ENCODE measurements around the gene HIBCH. TPM values are rescaled to one million over a fixed set of nuclear protein-coding genes. Genes with fewer than 3 reads are reported as not detected.

The HIBCH gene
- total and polyA plus RNA-seq, 2 of the 4 experiments (the other 2 are of a cell fraction) = 8.8 to 11.9 TPM

DNA sequence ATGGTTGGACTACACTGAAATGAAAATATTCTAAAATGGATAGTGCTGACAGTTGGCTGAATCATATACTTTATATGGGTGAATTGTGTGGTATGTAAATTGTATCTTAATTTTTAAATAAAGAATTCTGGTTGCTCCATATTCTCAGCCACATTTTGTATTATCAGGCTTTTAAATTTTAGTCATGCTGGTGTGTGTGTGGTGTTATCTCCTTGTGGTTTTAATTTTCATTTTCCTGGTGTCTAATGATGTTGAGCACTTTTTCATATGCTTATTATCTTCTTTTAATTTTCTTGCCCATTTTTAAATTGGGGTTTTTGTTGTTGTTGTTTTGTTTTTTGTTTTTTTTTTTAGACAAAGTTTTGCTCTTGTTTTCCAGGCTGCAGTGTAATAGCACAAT lies 3.8 kb upstream of the HIBCH start:
- Histone ChIP-seq H3K9me3 (ENCODE audit: control insufficient read depth, insufficient read depth, low read length) (no peaks in the 10 kb centered on the region), H3K14ac (replicated peaks; ENCODE audit: low read depth, low read length) (no peak overlapping the region), H3K23ac (ENCODE audit: low read depth, low read length) (no peak overlapping the region), H4K5ac (ENCODE audit: low read depth, low read length) (no peak overlapping the region), H3K79me1 (ENCODE audit: low read depth in 1 of 2, low read length in 2 of 2) (peaks cover 7 to 9% of the 10 kb centered on the region in 2 experiments), H3K9ac (ENCODE audit: low read depth, low read length) (no peak overlapping the region), H3K4me1 (ENCODE audit: control insufficient read depth, insufficient read depth, low read length) (peaks cover under 1% of the 10 kb centered on the region), H4K91ac (ENCODE audit: insufficient read depth, low read depth, low read length) (no peak overlapping the region), H2AK5ac (ENCODE audit: low read depth, low read length) (no peak overlapping the region), H2BK120ac (ENCODE audit: low read depth, low read length) (no peak overlapping the region), H2BK15ac (ENCODE audit: low read depth, low read length) (no peak overlapping the region), H4K20me1 (ENCODE audit: insufficient read depth, low read length) (no peaks in the 10 kb centered on the region), H3K56ac (ENCODE audit: extremely low read depth, insufficient read depth, low read length) (no peak overlapping the region), H3K36me3 (ENCODE audit: control insufficient read depth, insufficient read depth, low read length) (no peaks in the 10 kb centered on the region), H2BK5ac (ENCODE audit: low read depth, low read length, poor library complexity, severe bottlenecking) (no peak overlapping the region), H2AFZ (replicated peaks; ENCODE audit: low read length, poor library complexity) (no peak overlapping the region), H3K4me2 (ENCODE audit: low read depth, low read length) (no peak overlapping the region), H3K27ac (ENCODE audit: insufficient read depth, low read length) (no peak overlapping the region), H3K4ac (ENCODE audit: low read depth, low read length) (no peak overlapping the region), H2AK9ac (replicated peaks; ENCODE audit: low read depth, low read length, poor library complexity) (no peak overlapping the region), H3K9me1 (ENCODE audit: insufficient read depth, low read length) (no peaks in the 10 kb centered on the region), H3K27me3 (ENCODE audit: control insufficient read depth, insufficient read depth, low read length) (no peaks in the 10 kb centered on the region), H4K8ac (ENCODE audit: low read depth in 2 of 2, low read length in 2 of 2) (no peak overlapping the region), H3K4me3 (ENCODE audit: insufficient read depth, low read depth, low read length) (no peak overlapping the region), H3K18ac (ENCODE audit: low read depth, low read length) (no peak overlapping the region), H2BK20ac (ENCODE audit: low read depth, low read length) (no peak overlapping the region)
- ChIA-PET CTCF (no interaction called here), POLR2A (ENCODE audit: unreplicated experiment) (interaction anchor here (0.6 kb wide), 1 partner anchor 376 kb away, joined by 3 read pairs; no protein-coding TSS in a partner anchor)
- in situ Hi-C loops (cut with MboI; ENCODE audit: low sequenced_read_pairs) (no loop called here), intact Hi-C loops (cut with micrococcal nuclease) (no loop called here), dilution Hi-C loops (cut with HindIII; ENCODE audit: low sequenced_read_pairs, unreplicated experiment) (no loop called here)
- no peak for TF ChIP-seq NFE2L2 (IDR thresholded peaks at IDR 0.05; ENCODE audit: low read depth, low read length)
- no peak for TF ChIP-seq RFX5 (IDR thresholded peaks at IDR 0.05; ENCODE audit: low read depth, low read length)
- TF ChIP-seq MAZ (IDR thresholded peaks at IDR 0.05; ENCODE audit: borderline replicate concordance, low read depth, low read length) = no peak
- no peak for TF ChIP-seq CTCF (conservative IDR thresholded peaks at IDR 0.05; ENCODE audit: low read depth, low read length)
- TF ChIP-seq, protein P1, sequence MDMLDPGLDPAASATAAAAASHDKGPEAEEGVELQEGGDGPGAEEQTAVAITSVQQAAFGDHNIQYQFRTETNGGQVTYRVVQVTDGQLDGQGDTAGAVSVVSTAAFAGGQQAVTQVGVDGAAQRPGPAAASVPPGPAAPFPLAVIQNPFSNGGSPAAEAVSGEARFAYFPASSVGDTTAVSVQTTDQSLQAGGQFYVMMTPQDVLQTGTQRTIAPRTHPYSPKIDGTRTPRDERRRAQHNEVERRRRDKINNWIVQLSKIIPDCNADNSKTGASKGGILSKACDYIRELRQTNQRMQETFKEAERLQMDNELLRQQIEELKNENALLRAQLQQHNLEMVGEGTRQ (IDR thresholded peaks at IDR 0.05; ENCODE audit: low read depth, low read length) = no peak
- TF ChIP-seq FOS (IDR thresholded peaks at IDR 0.05; ENCODE audit: low read depth, low read length) = no peak
- TF ChIP-seq MXI1 (IDR thresholded peaks at IDR 0.05; ENCODE audit: borderline replicate concordance, low read depth, low read length) = no peak
- no peak for TF ChIP-seq RCOR1 (IDR thresholded peaks at IDR 0.05; ENCODE audit: insufficient replicate concordance, low read length)
- no peak for TF ChIP-seq RAD21 (IDR thresholded peaks at IDR 0.05; ENCODE audit: low read length)
- TF ChIP-seq, protein P2, sequence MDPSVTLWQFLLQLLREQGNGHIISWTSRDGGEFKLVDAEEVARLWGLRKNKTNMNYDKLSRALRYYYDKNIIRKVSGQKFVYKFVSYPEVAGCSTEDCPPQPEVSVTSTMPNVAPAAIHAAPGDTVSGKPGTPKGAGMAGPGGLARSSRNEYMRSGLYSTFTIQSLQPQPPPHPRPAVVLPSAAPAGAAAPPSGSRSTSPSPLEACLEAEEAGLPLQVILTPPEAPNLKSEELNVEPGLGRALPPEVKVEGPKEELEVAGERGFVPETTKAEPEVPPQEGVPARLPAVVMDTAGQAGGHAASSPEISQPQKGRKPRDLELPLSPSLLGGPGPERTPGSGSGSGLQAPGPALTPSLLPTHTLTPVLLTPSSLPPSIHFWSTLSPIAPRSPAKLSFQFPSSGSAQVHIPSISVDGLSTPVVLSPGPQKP (IDR thresholded peaks at IDR 0.05; ENCODE audit: borderline replicate concordance, low read depth, low read length) = no peak
- TF ChIP-seq MAFK (IDR thresholded peaks at IDR 0.05; ENCODE audit: low read depth, low read length) = no peak
- no peak for TF ChIP-seq CEBPB (IDR thresholded peaks at IDR 0.05; ENCODE audit: low read depth, low read length)
- no peak for TF ChIP-seq POLR2A (IDR thresholded peaks at IDR 0.05; ENCODE audit: low read depth, low read length)
- no peak for TF ChIP-seq BHLHE40 (IDR thresholded peaks at IDR 0.05; ENCODE audit: low read depth, low read length)
- no peak for TF ChIP-seq CHD1 (IDR thresholded peaks at IDR 0.05; ENCODE audit: low read depth, low read length)
- TF ChIP-seq SMC3 (IDR thresholded peaks at IDR 0.05; ENCODE audit: low read depth, low read length) = no peak
- no TSS peak for BruUV-seq (replicated peaks)
- DNase-seq (no peak), ATAC-seq (ENCODE audit: low read depth) (no peak)
